HepG2 (cell line): ENCODE measurements around the gene SPATC1L. TPM values are rescaled to one million over a fixed set of nuclear protein-coding genes. Genes with fewer than 3 reads are reported as not detected.

Source experiments
- ATAC-seq: fragments of 200-7000 bp; cut with Tn5 transposase; 3 replicates; pipeline ENCODE4 v1.9.1; 2020; ENCODE audit warnings: mild to moderate bottlenecking, moderate library complexity
- BruUV-seq: library from RNA; stranded (reverse); fragments of 400-500 nt; replicated peaks from 2 replicates; lab custom pipeline; 2021; lab: Mats Ljungman, UMichigan
- CTCF ChIA-PET: fragments of 300-600 bp; formaldehyde crosslinking; extraction: SDS; loops from one replicate; lab custom pipeline; 2021; ENCODE audit warnings: low total read pairs, inconsistent platforms, low intra/inter-chr PET ratio; lab: Yijun Ruan, JAX
- POLR2A ChIA-PET: fragments of 350-600 bp; sonication (Branson Sonifier 250); formaldehyde crosslinking; loops from one replicate; lab custom pipeline; 2020; ENCODE audit warnings: antibody characterized with exemption, inconsistent platforms; lab: Yijun Ruan, JAX
- DNase-seq: peaks from one replicate; pipeline ENCODE4 v3.0.0-alpha.2; 2015; ENCODE audit warnings: low spot score
- FAIRE-seq: peaks from 3 replicates; lab custom pipeline; 2011; peaks lifted over from hg19 to GRCh38; lab: Jason Lieb, UNC
- H2AFZ ChIP-seq: one replicate; pipeline ENCODE4 v1.6.1; 2011; ENCODE audit warnings: low read length, inconsistent platforms
- H3K27ac ChIP-seq: fragments of 300-600 bp; 3 replicates; pipeline ENCODE4 v1.8.0; 2011; ENCODE audit warnings: mixed run types, mild to moderate bottlenecking, mixed read lengths, low read length, inconsistent platforms; ENCODE audit not compliant: insufficient read depth; ENCODE audit errors: extremely low read length
- H3K27me3 ChIP-seq, 2 experiments: fragments of 200-600 bp in 1 of 2; 2 replicates in 1 of 2; 3 replicates in 1 of 2; pipeline versions ENCODE4 v1.6.0 to v1.8.0; 2011; ENCODE audit warnings: low read length in 2 of 2, mild to moderate bottlenecking in 2 of 2, moderate library complexity in 2 of 2, inconsistent platforms in 1 of 2; ENCODE audit not compliant: insufficient read depth in 2 of 2, control insufficient read depth in 1 of 2
- H3K36me3 ChIP-seq, 2 experiments: fragments of 200-600 bp in 1 of 2; replicated peaks in 1 of 2; 2 replicates in 1 of 2; 3 replicates in 1 of 2; pipeline versions ENCODE4 v1.5.1 to v1.8.0; 2011; ENCODE audit warnings: low read length in 2 of 2, inconsistent platforms in 1 of 2; ENCODE audit not compliant: insufficient read depth in 2 of 2, control insufficient read depth in 1 of 2
- H3K4me1 ChIP-seq: 2 replicates; pipeline ENCODE4 v1.5.1; 2012; ENCODE audit warnings: low read length, inconsistent platforms; ENCODE audit not compliant: insufficient read depth
- H3K4me2 ChIP-seq: 2 replicates; pipeline ENCODE4 v1.6.0; 2011; ENCODE audit warnings: low read depth, low read length, inconsistent platforms
- H3K4me3 ChIP-seq, 3 experiments: fragments of 200-600 bp in 1 of 3; sonication (generic), shearing (Covaris generic) in 1 of 3; replicated peaks in 1 of 3; 2 replicates each; pipeline ENCODE4 v1.5.1; 2011 to 2016; ENCODE audit warnings: low read length in 3 of 3, inconsistent platforms in 2 of 3, low read depth in 2 of 3, mild to moderate bottlenecking in 2 of 3, control low read depth in 1 of 3, mixed read lengths in 1 of 3; ENCODE audit not compliant: insufficient read depth in 1 of 3
- H3K79me2 ChIP-seq: one replicate; pipeline ENCODE4 v1.6.1; 2011; ENCODE audit warnings: low read length, inconsistent platforms; ENCODE audit not compliant: insufficient read depth
- H3K9ac ChIP-seq: 2 replicates; pipeline ENCODE4 v1.6.0; 2011; ENCODE audit warnings: mild to moderate bottlenecking, low read depth, low read length, inconsistent platforms; ENCODE audit not compliant: insufficient read depth
- H3K9me3 ChIP-seq: 2 replicates; pipeline ENCODE4 v1.5.1; 2012; ENCODE audit warnings: mild to moderate bottlenecking, low read length
- H4K20me1 ChIP-seq: 2 replicates; pipeline ENCODE4 v1.6.0; 2011; ENCODE audit warnings: inconsistent platforms, mild to moderate bottlenecking, low read length, moderate library complexity; ENCODE audit not compliant: insufficient read depth
- ARID5B ChIP-seq: IDR thresholded peaks from 2 replicates; pipeline ENCODE4 v1.4.0; 2020; ENCODE audit warnings: mild to moderate bottlenecking, missing genetic modification reagents
- BCL6 ChIP-seq: IDR thresholded peaks from 2 replicates; pipeline ENCODE4 v1.6.1; 2016; ENCODE audit warnings: missing genetic modification reagents, missing compliant biosample characterization
- CHD4 ChIP-seq: fragments of 200-600 bp; sonication (generic); IDR thresholded peaks from 2 replicates; pipeline ENCODE4 v1.7.0; 2017; ENCODE audit warnings: mild to moderate bottlenecking, low read length, borderline replicate concordance
- TAF15 ChIP-seq: fragments of 200-400 bp; formaldehyde crosslinking; IDR thresholded peaks from one replicate; pipeline ENCODE4 v1.6.1; 2018; ENCODE audit warnings: mild to moderate bottlenecking, low read depth, low read length; ENCODE audit not compliant: poor library complexity, severe bottlenecking
- ZNF121 ChIP-seq: sonication (generic); formaldehyde crosslinking; IDR thresholded peaks from 2 replicates; pipeline ENCODE4 v1.5.0; 2020; ENCODE audit warnings: mild to moderate bottlenecking, missing genetic modification reagents
- ZSCAN30 ChIP-seq: sonication (generic); formaldehyde crosslinking; IDR thresholded peaks from 2 replicates; pipeline ENCODE4 v1.5.0; 2020; ENCODE audit warnings: mild to moderate bottlenecking, missing genetic modification reagents
- WGBS: methylation state at CpG from one replicate; pipeline ENCODE4 v1.1.6; 2017; ENCODE audit warnings: low lambda C conversion rate; 5-methylcytosine and 5-hydroxymethylcytosine counted together
- in situ Hi-C: cut with HindIII; loops from 2 replicates; pipeline ENCODE4 v1.10.0; 2017; ENCODE audit warnings: low pct_unique_long_range_greater_than_20kb; ENCODE audit not compliant: extremely low pct_ligation_motif_present
- intact Hi-C: fragments of 100-400 bp; cut with micrococcal nuclease; formaldehyde crosslinking; loops from one replicate; pipeline ENCODE4 v1.10.0; 2022; ENCODE audit not compliant: unreplicated experiment
- polyA plus RNA-seq, 8 experiments: library from polyadenylated mRNA; depleted of rRNA in 3 of 8; stranded (reverse) in 7 of 8; unstranded in 1 of 8; fragments of >200 nt; fragmentation: Illumina TruSeq in 4 of 8; extraction: Trizol in 4 of 8; gene quantifications; 2 replicates each; pipeline versions ENCODE4 v1.2.1 to v1.2.3, GENCODE V29; 2011 to 2016; ENCODE audit warnings: low read depth in 4 of 8, missing spikeins in 1 of 8, mixed read lengths in 1 of 8; ENCODE audit not compliant: insufficient read depth in 1 of 8
- total RNA-seq, 5 experiments: library from RNA; depleted of rRNA; stranded (reverse); fragments of >200 nt; fragmentation: Illumina TruSeq; extraction: Trizol; gene quantifications; 2 replicates each; pipeline ENCODE4 v1.2.3, GENCODE V29; 2016; ENCODE audit warnings: low read depth in 1 of 5
- TF ChIP-seq, protein P1 (sequence below): sonication (generic); formaldehyde crosslinking; IDR thresholded peaks from 2 replicates; pipeline ENCODE4 v1.4.0; 2020; ENCODE audit warnings: missing genetic modification reagents
- TF ChIP-seq, protein P2 (sequence below): sonication (generic); formaldehyde crosslinking; IDR thresholded peaks from 2 replicates; pipeline ENCODE4 v1.5.0; 2020; ENCODE audit warnings: mild to moderate bottlenecking, missing genetic modification reagents
- TF ChIP-seq, protein P3 (sequence below): sonication (generic); formaldehyde crosslinking; IDR thresholded peaks from 2 replicates; pipeline ENCODE4 v1.9.0; 2021; ENCODE audit warnings: missing genetic modification reagents, mild to moderate bottlenecking, borderline replicate concordance

SPATC1L gene
- total and polyA plus RNA-seq, 2 of the 13 experiments (the other 11 are each of a cell fraction or from before 2014, with no cell fraction given): 1.4 to 3.3 TPM

DNA sequence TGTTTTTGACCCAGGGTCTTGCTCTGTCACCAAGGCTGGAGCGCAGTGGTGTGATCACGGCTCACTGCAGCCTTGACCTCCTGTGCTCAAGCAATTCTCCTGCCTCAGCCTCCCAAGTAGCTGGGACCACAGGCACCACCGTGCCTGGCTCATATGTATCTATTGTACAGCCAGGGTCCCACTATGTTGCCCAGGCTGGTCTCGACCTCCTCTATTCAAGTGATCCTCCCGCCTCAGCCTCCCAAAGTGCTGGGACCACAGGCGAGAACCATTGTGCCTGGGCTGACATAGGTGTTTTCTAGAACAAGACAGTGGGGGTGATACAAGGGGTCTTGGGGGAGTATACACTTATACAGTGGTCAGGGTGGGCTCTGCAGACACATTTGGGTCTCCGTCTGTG lies 46.4 kb downstream of the SPATC1L start:
- no peak overlapping the region for H3K4me2 ChIP-seq
- ATAC-seq (no peak), FAIRE-seq (no peak), DNase-seq (no peak)
- H3K79me2 ChIP-seq: no peaks in the 10 kb centered on the region
- intact Hi-C loops (no loop called here), in situ Hi-C loops (no loop called here)
- H3K27ac ChIP-seq: no peak overlapping the region
- ChIA-PET CTCF (no interaction called here), POLR2A (no interaction called here)
- BruUV-seq: no TSS peak
- no peaks in the 10 kb centered on the region for H3K27me3 ChIP-seq
- TF ChIP-seq BCL6 (CRISPR knock-in tag): no peak
- no peak for TF ChIP-seq TAF15
- TF ChIP-seq, protein P1, sequence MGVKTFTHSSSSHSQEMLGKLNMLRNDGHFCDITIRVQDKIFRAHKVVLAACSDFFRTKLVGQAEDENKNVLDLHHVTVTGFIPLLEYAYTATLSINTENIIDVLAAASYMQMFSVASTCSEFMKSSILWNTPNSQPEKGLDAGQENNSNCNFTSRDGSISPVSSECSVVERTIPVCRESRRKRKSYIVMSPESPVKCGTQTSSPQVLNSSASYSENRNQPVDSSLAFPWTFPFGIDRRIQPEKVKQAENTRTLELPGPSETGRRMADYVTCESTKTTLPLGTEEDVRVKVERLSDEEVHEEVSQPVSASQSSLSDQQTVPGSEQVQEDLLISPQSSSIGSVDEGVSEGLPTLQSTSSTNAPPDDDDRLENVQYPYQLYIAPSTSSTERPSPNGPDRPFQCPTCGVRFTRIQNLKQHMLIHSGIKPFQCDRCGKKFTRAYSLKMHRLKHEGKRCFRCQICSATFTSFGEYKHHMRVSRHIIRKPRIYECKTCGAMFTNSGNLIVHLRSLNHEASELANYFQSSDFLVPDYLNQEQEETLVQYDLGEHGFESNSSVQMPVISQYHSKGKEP: no peak
- TF ChIP-seq ZSCAN30 (CRISPR knock-in tag): no peak
- TF ChIP-seq, protein P2, sequence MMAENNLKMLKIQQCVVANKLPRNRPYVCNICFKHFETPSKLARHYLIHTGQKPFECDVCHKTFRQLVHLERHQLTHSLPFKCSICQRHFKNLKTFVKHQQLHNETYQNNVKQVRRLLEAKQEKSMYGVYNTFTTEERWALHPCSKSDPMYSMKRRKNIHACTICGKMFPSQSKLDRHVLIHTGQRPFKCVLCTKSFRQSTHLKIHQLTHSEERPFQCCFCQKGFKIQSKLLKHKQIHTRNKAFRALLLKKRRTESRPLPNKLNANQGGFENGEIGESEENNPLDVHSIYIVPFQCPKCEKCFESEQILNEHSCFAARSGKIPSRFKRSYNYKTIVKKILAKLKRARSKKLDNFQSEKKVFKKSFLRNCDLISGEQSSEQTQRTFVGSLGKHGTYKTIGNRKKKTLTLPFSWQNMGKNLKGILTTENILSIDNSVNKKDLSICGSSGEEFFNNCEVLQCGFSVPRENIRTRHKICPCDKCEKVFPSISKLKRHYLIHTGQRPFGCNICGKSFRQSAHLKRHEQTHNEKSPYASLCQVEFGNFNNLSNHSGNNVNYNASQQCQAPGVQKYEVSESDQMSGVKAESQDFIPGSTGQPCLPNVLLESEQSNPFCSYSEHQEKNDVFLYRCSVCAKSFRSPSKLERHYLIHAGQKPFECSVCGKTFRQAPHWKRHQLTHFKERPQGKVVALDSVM (CRISPR knock-in tag): peak; percentile 86
- TF ChIP-seq ZNF121 (CRISPR knock-in tag): peak; percentile 79
- no peak for TF ChIP-seq CHD4
- TF ChIP-seq ARID5B (CRISPR knock-in tag): no peak
- TF ChIP-seq, protein P3, sequence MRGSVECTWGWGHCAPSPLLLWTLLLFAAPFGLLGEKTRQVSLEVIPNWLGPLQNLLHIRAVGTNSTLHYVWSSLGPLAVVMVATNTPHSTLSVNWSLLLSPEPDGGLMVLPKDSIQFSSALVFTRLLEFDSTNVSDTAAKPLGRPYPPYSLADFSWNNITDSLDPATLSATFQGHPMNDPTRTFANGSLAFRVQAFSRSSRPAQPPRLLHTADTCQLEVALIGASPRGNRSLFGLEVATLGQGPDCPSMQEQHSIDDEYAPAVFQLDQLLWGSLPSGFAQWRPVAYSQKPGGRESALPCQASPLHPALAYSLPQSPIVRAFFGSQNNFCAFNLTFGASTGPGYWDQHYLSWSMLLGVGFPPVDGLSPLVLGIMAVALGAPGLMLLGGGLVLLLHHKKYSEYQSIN (CRISPR knock-in tag): no peak
- no peaks in the 10 kb centered on the region for H3K4me1 ChIP-seq
- H4K20me1 ChIP-seq: peaks cover 15% of the 10 kb centered on the region; the same call in 1 of the 2 replicates
- 96% methylated on average over 4 of the region's 7 CpGs for WGBS
- H3K9me3 ChIP-seq: no peaks in the 10 kb centered on the region
- peaks cover 11 to 20% of the 10 kb centered on the region in 2 experiments; a peak in 4 of 5 replicates for H3K36me3 ChIP-seq
- no peak overlapping the region for H2AFZ ChIP-seq
- H3K4me3 ChIP-seq: no peak overlapping the region
- H3K9ac ChIP-seq: no peak overlapping the region
